PC-3 (cell line): Measurements from ENCODE around the gene NDUFAF8.

Source experiments
- EZH2 ChIP-seq: fragments of 300-600 bp; sonication (generic); IDR thresholded peaks from one replicate; pipeline ENCODE4 v1.6.1; 2017; ENCODE audit warnings: antibody characterized with exemption, mild to moderate bottlenecking, low read length; ENCODE audit not compliant: unreplicated experiment
- TF ChIP-seq, protein P1 (sequence below): fragments of 300-600 bp; sonication (generic); conservative IDR thresholded peaks from 2 replicates; pipeline ENCODE4 v1.5.1; 2017; ENCODE audit warnings: antibody characterized with exemption, low read depth, mild to moderate bottlenecking, low read length

DNA sequence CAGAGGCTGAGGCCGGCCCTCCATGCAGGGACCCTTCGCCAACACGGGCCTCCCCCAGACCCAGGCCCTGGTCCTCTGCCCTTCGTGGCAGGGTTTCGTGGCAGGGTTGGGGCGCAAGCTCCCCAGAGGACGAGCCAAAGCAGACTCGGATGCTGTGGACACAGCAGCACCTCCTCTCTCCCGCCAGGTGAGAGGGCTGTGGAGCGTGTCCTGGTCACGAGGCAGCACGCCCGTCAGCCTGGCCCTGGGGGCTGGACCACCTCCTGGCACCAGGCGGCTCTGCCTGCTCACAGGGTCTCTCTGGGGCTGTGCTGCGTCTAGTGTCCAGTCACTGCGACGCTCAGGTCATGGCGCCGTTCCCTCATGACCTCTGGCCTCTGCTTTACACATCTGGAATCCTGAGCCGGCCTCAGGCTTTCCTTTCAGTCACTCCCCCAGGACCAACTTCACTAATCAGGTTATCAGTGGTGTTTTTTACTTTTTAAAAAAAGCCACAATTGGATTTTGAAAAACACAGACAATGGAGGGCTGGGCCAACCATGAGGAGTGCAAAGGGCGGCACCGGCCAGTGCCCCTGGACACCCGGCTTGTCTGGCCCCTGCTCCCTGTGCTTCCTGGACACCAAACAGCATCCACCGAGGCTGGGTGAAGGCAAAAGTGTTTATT, 5.4 kb downstream of the NDUFAF8 start:
- TF ChIP-seq, protein P1, sequence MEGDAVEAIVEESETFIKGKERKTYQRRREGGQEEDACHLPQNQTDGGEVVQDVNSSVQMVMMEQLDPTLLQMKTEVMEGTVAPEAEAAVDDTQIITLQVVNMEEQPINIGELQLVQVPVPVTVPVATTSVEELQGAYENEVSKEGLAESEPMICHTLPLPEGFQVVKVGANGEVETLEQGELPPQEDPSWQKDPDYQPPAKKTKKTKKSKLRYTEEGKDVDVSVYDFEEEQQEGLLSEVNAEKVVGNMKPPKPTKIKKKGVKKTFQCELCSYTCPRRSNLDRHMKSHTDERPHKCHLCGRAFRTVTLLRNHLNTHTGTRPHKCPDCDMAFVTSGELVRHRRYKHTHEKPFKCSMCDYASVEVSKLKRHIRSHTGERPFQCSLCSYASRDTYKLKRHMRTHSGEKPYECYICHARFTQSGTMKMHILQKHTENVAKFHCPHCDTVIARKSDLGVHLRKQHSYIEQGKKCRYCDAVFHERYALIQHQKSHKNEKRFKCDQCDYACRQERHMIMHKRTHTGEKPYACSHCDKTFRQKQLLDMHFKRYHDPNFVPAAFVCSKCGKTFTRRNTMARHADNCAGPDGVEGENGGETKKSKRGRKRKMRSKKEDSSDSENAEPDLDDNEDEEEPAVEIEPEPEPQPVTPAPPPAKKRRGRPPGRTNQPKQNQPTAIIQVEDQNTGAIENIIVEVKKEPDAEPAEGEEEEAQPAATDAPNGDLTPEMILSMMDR, result no peak
- TF ChIP-seq EZH2, result no peak
